KBM-7 (cell line): Measurements from ENCODE around the gene ITSN1.

ENCODE experiments used
- DNase-seq: peaks from one replicate; pipeline ENCODE4 v3.0.0-alpha.2; 2015
- in situ Hi-C: fragments of 300-500 bp; cut with MboI; formaldehyde crosslinking; loops from 2 replicates; pipeline ENCODE4 v1.14.3; 2020; ENCODE audit warnings: low sequenced_read_pairs, low pct_unique_long_range_greater_than_20kb, mixed read lengths

The ITSN1 gene

DNA sequence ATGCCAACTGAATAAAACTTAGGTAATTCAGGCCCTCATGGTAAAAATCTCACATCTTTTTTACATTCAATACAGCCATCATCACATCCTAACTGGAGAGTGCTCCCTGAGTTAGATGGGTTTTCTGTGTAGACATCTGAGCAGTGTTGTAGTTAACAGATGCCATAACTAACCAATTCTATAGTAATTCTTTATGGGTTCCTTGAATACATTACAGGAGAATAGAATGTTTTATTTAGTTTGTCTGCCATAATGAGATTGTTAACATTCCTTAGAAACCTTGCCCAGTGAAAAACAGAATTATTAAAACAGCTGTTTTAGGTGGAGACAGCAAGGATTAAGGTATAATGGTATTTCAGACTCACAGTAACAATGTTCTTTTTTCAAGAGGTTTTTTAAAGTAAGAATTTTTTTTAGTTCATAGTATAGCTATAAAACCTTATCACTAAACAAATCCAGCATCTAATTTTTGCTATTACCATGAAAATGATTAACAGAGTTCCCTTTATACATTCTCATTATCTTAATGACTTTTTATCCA, 178.0 kb downstream of the ITSN1 start:
- in situ Hi-C loops, result no loop called here
- DNase-seq, result no peak

DNA sequence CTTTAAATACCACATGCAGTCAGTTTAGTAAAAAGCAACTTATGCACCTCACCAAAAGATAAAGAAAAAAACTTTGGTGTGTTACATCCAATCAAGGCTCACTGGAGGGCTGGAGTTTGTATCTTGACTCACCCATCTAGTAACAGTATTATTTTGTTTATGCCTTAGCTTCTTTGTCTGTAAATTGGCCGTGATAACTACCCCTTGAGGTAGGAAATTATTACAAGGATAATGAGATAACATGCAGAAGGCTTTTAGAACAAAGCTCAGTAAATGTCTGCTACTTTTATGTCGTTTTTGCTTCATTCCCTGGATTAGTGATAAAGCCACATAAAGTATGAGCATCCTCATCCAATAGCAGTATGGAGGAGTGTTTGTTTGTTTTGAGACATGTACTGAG, 178.5 kb downstream of the ITSN1 start:
- in situ Hi-C loops, result no loop called here
- DNase-seq, result no peak

DNA sequence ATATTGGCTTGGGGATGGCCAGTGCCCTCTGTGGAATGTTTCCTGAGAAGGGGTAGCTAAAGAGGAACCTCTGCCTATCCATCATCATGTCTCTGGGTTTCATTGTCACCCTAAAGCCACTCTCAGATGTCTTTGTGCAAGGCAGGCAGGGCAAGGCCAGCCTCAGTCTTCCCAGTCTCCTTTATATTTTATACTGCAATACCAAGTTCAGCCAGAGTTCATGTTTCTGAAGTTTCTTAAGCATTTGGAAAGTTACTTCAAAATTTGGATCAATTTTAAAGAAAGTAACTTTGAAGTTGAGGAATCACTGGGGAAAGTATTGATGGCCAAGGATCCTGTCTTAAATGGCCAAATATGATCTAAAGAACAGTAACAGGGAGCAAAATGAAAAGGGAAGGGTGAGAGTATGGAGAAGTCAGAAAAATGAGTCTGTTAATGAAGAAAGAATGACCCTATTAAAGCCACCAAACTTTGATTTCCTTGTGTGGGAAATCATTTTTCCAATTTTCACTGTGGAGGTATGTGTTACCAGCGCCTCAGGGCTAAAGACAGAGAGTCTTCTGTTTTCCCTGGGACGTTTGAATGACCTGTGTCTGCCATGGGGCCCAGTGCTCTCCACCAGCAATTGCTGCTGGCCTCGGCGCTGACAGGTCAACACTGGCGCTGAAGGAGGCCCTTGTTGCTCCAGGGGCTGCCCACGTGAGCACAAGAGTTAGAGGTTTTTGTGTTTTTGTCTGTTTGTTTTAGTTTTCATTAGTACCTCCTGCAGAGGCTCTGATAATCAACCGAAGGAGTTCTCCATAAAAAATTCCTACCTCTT, 179.4 kb downstream of the ITSN1 start:
- in situ Hi-C loops, result no loop called here
- DNase-seq, result no peak

DNA sequence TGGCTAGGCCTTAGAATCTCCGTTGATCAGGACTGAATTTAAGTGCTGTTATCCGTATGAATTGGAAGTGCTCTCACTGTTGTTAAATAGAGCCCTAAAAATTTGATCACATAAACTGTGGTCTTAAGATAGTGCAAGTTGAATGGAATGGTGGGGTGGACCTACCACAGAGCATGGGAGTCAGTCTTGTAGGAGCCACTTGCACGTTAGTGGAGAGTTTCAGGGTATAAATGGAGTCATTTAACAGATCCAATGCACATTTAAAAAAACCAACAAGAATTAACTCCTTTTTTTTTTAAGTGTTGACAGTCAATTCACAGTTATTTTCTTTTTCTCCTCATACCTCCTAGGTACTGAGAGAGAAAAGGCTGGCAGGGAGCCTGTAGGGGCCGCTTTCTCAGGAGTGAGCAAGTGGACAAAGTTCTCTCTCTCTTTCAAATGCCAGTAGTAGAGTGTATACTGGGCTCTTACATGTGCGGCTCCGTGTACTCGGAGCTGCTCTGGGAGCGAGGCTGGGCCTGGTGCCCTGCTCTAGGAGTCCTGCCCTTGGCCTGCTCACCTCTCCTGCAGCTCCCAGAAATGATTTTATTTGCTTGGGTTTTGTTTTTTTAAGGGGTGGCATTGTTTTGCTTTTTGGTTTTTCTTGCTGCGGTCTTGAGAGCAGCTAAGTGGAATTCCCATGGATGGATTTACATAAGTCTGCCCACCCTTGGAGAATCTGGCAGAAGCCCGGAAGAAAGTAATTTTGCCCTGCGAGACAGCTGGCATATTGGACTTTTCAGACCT, 182.0 kb downstream of the ITSN1 start:
- DNase-seq, result no peak
- in situ Hi-C loops, result no loop called here

DNA sequence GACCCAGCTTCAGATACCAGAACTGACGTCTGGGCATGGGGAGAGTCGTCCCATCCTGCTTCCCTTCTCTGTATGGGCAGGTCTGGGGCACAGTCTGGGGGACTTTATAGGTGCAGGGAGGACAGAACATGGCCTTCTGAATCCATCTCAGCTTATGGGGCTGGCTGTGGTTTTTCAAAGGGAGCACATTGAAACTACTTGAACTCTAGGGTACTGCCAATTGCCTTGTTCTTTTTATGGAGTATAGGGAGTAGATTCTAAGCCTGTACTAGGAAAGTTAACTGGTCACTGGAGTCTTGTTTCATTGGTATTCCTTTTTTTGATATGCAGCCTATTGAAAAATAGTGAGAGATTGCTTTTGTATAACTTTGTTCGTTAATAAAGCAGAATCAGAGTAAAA, 183.1 kb downstream of the ITSN1 start:
- in situ Hi-C loops, result no loop called here
- no peak for DNase-seq

DNA sequence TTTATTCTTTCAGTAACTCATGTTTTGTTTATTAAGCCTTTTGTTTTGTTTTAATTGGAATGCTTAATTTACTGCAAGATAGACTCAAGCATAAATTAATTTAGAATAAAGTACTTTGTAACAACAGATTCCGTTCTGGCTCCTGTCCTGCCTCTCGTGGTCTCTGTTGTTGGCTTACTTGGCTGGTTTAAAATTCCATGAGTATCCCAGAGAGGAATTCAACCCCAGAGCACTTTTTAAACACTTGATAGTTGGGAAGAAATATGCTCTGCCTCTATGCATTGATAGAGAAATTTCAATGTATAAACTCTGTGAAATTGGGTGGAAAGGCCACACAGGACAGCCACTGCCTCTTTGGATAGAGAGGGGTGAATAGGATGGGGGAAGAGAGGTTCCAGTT, 183.6 kb downstream of the ITSN1 start:
- in situ Hi-C loops, result no loop called here
- DNase-seq, result no peak

DNA sequence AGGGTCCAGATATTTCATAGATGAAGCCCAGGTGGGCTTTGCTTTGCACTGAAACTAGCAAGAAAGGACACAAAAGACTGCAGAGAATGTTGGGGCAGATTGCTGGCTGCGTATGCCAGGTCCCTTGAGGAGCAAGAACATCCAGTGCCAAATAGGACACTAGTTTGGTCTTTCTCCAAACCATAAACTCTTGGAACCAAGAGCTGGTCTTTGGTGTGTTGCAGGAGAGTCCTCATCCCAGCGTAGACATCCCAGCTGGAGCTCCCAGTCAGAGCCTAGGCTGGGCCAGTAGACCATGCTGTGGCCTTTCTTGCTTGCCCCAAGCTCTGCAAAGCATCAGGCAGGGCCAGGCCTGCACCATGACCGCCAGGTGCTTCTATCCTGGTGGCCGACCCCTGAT, 185.8 kb downstream of the ITSN1 start:
- no peak for DNase-seq
- in situ Hi-C loops, result no loop called here

DNA sequence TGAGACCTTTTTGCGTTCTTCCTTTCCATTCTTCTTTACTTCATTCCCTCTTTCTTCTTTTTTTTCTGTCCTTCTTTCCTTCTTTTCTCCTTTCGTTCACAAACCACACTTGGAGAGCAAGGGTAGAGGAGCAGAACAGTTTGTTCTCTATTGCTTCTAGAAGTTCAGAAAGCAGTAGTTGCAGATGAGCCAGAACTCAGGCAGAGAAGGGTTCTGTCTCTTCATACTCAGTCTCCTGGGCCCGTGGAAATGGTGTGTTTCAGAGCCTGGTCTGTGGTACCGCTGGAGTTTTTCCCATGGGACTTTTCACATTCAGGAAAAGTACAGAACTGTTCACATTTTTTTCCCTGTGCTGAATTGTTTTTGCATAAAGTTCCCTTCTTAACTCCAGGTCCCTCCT, 186.3 kb downstream of the ITSN1 start:
- DNase-seq, result no peak
- in situ Hi-C loops, result no loop called here

DNA sequence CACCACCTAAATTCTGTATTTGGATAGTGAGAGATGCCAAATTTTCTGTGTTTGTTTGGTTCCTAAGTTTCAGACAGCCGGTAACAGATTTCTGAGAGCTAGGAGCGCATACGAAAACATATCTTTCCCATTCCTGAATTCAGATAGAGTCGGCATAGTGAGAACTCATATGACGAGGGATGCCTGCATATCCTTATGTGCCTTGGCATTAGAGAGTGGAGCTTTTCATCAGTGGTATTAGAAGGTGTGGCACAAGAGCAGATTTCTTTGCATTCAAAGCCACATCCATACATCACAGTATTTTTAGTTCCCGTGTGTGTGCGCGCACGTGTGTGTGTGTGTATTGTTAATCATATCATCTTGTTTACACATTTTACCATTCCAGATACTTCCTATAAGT, 187.5 kb downstream of the ITSN1 start:
- in situ Hi-C loops, result no loop called here
- no peak for DNase-seq

DNA sequence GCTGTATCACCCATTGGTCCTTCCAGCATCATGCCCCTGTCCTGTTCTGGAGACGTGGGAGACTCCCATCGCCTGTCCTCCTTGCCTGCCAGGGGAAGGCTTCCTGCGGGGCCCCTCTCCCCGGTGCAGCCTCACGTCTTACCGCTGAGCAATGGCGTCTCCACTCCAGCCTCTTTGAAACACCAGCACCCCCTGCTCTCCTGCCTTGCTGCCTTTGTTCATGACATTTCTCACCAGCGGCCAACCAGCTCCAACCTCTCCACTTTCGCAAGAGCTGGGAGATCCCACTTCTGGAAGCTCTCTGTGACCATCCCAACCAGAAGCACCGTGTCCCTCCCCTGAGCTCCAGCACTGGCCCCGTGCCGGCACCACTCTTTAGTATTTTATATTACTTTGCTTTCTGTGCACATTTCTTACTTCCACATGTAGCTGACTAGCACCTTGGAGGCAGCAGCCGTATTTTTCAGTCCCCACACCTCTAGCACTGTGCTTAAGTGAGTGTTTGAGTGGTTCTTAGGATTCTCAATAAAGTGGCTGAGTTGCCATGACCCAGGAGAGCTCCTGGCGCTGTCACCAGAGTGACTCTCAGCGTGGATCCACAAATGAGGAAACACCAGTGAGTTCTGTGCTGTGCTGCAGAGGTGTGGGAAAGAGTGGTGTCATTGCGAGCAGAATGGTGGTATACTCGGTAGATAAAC, 189.8 kb downstream of the ITSN1 start:
- in situ Hi-C loops, result no loop called here

DNA sequence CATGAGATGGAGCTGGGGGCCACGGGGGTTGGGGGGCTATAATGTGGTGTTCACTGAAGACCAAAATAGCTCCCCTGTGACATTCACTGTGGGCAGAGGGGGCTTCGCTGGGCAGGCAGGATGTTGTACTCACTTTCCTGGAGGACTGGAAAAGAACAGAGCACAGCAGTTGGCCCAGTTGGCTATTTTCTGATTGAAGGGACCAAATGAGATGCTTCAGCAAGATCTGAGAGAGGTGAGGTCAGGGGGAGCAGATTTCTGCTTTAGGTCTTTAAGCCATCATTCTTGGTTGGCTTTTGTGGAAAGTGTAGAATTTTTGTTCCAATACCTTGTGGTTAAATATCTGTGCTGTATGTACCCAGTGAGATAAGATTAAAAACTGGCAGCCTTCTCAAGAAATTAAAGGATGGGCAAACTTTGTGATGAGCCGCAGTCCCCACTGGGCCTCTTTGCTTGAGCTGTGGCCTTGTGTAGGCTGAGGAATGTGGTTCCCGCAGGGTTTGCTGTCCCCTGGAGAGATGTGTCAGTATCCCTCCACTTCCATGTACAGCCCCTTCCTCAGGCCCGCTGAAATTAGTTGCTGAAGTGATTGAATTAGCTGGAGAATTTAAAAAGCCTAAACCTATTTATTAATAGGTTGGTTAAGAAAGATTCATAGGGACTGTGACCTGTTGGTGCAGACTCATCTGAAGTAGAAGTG, 192.7 kb downstream of the ITSN1 start:
- in situ Hi-C loops, result no loop called here
- no peak for DNase-seq

More for the DNA sequence above, 189.8 kb downstream of the ITSN1 start:
- no peak for DNase-seq

DNA sequence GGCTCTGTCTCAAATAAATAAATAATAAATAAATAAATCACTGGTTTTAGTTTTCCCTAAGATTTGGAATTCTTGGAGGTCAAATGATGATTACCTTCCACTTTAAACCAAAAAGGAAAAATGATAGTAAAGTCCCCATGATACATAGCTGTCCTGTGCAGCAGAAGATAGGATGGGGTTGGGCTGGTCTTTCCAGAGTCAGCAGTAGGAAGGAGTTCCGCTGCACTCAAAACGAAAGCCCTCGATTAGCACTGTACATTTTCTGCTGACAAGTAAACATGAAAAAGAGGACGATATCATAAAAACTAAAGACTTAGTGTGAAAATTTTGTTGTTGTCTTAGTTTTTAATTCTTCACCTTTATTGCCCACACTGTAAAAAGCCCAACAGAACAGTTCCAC, 193.6 kb downstream of the ITSN1 start:
- DNase-seq, result no peak

DNA sequence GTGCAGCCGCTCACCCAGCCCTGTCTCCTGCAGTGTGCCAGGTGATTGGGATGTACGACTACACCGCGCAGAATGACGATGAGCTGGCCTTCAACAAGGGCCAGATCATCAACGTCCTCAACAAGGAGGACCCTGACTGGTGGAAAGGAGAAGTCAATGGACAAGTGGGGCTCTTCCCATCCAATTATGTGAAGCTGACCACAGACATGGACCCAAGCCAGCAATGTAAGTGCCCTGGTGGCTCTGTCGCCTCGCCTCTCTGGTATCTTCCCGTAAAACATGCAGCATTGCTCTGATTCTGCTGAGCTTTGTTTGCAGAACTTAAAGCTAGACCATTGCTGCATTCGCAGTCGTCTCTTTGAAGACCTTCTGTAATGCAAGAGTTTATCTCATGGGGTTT, 194.1 kb downstream of the ITSN1 start:
- in situ Hi-C loops, result no loop called here
- no peak for DNase-seq

More for the DNA sequence above, 193.6 kb downstream of the ITSN1 start:
- in situ Hi-C loops, result no loop called here

DNA sequence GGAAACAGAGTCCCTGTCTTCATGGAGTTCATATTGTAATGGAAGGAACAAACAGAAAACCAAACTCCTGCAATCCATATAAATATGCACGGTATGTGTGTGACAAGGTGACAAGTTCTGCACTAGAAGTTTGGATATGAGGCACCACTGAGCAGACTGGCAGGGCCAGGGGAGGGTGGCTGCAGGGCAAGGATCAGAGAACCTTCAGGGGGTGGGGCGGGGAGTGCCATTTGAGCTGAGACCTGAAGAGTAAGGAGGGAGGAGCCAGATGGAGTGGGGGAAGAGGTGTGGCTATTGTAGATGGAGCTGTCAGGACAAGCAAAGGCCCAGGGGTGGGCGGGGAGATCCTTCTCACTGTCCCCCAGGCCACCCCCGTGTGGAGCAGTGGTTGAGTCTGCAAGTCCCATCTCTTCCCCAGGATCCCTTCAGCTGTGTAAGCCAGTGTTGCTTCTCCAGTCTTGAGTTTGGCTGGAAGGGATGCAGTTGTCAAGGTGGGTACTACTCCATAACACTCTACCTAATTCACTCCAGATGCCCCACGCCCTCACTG, 196.9 kb downstream of the ITSN1 start:
- DNase-seq, result no peak

DNA sequence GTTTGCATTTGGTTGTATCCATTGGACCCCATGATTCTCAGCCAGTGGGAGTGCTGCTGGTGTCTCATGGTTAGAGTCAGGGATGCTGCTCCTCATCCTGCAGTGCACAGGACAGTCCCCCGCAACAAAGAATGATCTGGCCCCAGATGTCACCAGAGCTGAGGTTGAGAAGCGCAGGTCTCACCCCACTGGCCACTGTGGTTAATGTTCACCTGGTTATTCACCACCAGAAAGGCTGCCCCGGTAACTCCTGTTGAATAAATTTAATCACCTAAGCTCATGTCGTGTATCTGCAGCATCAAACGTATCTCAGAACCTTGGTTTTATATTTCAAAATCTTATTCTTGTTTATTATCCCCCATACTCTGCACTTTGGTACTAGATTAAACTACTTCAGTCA, 197.5 kb downstream of the ITSN1 start:
- in situ Hi-C loops, result no loop called here
- no peak for DNase-seq

More for the DNA sequence above, 196.9 kb downstream of the ITSN1 start:
- in situ Hi-C loops, result no loop called here

DNA sequence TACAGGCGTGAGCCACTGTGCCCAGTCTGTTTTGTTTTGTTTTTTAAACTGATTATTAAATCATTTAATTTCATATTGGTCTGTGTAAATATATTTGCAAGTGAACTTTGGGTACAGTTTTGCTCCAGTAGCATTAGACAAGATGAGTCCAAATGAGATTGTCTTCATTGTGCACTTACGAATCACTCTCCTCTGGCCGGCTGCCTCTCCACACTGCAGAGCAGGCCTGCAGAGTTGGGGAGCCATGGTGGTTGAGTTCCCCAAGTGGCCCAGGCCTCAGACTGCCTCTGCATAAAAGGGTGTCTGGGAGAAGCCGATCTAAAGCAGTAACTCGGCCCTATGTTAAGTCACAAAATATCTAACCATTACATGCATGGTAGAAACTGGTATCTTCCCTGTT, 198.5 kb downstream of the ITSN1 start:
- DNase-seq, result no peak
- in situ Hi-C loops, result no loop called here

DNA sequence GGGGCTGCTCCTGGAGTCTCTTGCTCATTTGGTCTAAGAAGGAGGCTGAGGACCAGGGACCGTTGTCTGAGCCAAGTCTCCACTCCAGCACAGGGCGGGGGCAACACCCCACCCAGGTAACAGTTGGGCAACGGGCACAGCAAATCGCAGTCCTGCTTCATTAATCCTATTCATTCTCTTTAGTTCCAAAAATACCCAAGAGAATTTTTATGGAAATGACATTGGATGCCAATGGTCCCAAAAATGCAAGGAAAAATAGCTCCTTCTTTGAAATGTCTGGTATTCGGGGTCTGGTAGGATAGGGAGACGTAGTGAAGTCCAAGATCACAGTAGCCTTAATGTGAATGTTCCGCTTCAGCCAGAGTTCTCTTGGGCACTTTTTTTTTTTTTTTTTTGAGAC, 199.3 kb downstream of the ITSN1 start:
- in situ Hi-C loops, result no loop called here

DNA sequence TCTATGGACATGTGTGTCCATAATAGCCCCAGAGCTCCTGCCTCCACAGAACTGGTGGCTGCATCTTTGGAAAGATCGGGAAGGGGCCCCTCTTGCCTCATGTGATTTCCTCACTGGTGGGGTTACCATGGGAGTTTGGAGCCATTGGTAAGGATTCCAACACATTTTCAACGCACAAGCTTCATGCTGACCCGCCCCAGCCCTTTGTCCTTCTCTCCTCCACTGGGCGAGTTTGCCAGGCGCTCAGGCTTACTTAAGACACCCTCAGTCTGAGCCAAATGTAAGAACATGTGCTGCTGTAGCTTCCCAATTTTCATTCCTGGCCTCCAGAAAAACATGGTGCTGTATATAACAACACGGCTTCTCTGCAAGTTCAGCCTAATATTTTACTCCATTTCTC, 200.9 kb downstream of the ITSN1 start:
- no peak for DNase-seq
- in situ Hi-C loops, result no loop called here

More for the DNA sequence above, 199.3 kb downstream of the ITSN1 start:
- DNase-seq, result no peak
